ENCODE results near the gene MPO.

Gene MPO

GRCh38 chr17:58279016-58279711 is 1.6 kb downstream of the MPO start:
- no peak for DNase-seq (ENCODE audit: low spot score)

- DNase-seq (ENCODE audit: low spot score), result no peak
Measured at GRCh38 chr17:58278661-58279015, 2.1 kb downstream of the MPO start.

- no peak for DNase-seq (ENCODE audit: low spot score)
Measured at GRCh38 chr17:58277802-58278595, 2.7 kb downstream of the MPO start.

GRCh38 chr17:58277107-58277801 is 3.5 kb downstream of the MPO start:
- DNase-seq (ENCODE audit: low spot score), result no peak

- no peak for DNase-seq (ENCODE audit: low spot score)
Measured at GRCh38 chr17:58276423-58276822, 4.3 kb downstream of the MPO start.

- DNase-seq (ENCODE audit: low spot score), result no peak
Measured at GRCh38 chr17:58275417-58275816, 5.3 kb downstream of the MPO start.

- no peak for DNase-seq (ENCODE audit: low spot score)
Measured at GRCh38 chr17:58273453-58274104, 7.2 kb downstream of the MPO start.

- DNase-seq (ENCODE audit: low spot score), result no peak
Measured at GRCh38 chr17:58272367-58273280, 8.1 kb downstream of the MPO start.

- DNase-seq (ENCODE audit: low spot score), result no peak
Measured at GRCh38 chr17:58271216-58271931, 9.4 kb downstream of the MPO start.

- no peak for DNase-seq (ENCODE audit: low spot score)
Measured at GRCh38 chr17:58270476-58271215, 10.1 kb downstream of the MPO start.

- no peak for DNase-seq (ENCODE audit: low spot score)
Measured at GRCh38 chr17:58269557-58270291, 11.0 kb downstream of the MPO start.

GRCh38 chr17:58268774-58269556 is 11.8 kb downstream of the MPO start:
- no peak for DNase-seq (ENCODE audit: low spot score)

GRCh38 chr17:58268326-58268725 is 12.4 kb downstream of the MPO start:
- no peak for DNase-seq (ENCODE audit: low spot score)

- DNase-seq (ENCODE audit: low spot score), result no peak
Measured at GRCh38 chr17:58267347-58268324, 13.1 kb downstream of the MPO start.

GRCh38 chr17:58265902-58266875 is 14.5 kb downstream of the MPO start:
- no peak for DNase-seq (ENCODE audit: low spot score)

- DNase-seq (ENCODE audit: low spot score), result no peak
Measured at GRCh38 chr17:58265271-58265670, 15.5 kb downstream of the MPO start.
